Left lung (tissue), 10 donors: ENCODE results near the gene TCFL5. TPM values are rescaled to one million over a fixed set of nuclear protein-coding genes. Genes with fewer than 3 reads are reported as not detected.
"Not testable (repeated sequence)": the region's sequence is repeated elsewhere in the genome, so short reads cannot be mapped to it uniquely, and the experiment has no call there.

Experiments used
- ATAC-seq: fragments of 200-7000 bp; cut with Tn5 transposase; one replicate; pipeline ENCODE4 v1.9.1; 2020; ENCODE audit warnings: moderate library complexity
- DNase-seq, 4 donors: peaks; one replicate each; pipeline ENCODE4 v3.0.0-alpha.2; 2013 to 2020
- H3K27ac ChIP-seq, 2 donors: fragments of 200-600 bp; sonication (generic) in 1 of 2; one replicate each; pipeline versions ENCODE4 v1.5.0 to v1.8.0; 2020 to 2021
- H3K27me3 ChIP-seq, 2 donors: fragments of 200-600 bp; sonication (generic) in 1 of 2; one replicate each; pipeline versions ENCODE4 v1.5.0 to v1.8.0; 2020 to 2021
- H3K36me3 ChIP-seq, 2 donors: fragments of 200-600 bp; sonication (generic) in 1 of 2; one replicate each; pipeline versions ENCODE4 v1.5.0 to v1.8.0; 2020 to 2021
- H3K4me1 ChIP-seq, 2 donors: fragments of 200-600 bp; one replicate each; pipeline ENCODE4 v1.8.0; 2021
- H3K4me3 ChIP-seq, 2 donors: fragments of 200-600 bp; sonication (generic) in 1 of 2; one replicate each; pipeline versions ENCODE4 v1.5.0 to v1.8.0; 2020 to 2021; ENCODE audit warnings: mild to moderate bottlenecking in 1 of 2
- H3K9me3 ChIP-seq, 2 donors: fragments of 200-600 bp; sonication (generic) in 1 of 2; one replicate each; pipeline versions ENCODE4 v1.5.0 to v1.8.0; 2020 to 2021
- intact Hi-C, 2 donors: fragments of 100-400 bp; cut with DNase I; formaldehyde crosslinking; loops; one replicate each; pipeline versions ENCODE4 v1.11.2 to v1.14.2; 2022
- polyA plus RNA-seq, 6 donors: library from polyadenylated mRNA; unstranded; fragments of 120-200 nt; gene quantifications; one replicate each; pipeline ENCODE4 v1.2.1, GENCODE V29; 2013; ENCODE audit not compliant: insufficient read length in 6 of 6
- total RNA-seq, 2 donors: library from RNA; stranded (reverse); fragmentation: NEBNext Ultra II Directional; extraction: Animal tissue kit (Norgen Biotek cat#: 25700); gene quantifications; one replicate each; pipeline ENCODE4 v1.2.1, GENCODE V29; 2021
- TF ChIP-seq, protein P1 (sequence below), 2 donors: fragments of 200-600 bp; sonication (generic) in 1 of 2; IDR thresholded peaks; one replicate each; pipeline versions ENCODE4 v1.5.0 to v1.8.0; 2021; ENCODE audit warnings: antibody characterized with exemption in 2 of 2
- donor health status: DM: no; HTN: yes; CAD: no.
- donor health status: DM: no; HTN: no; CAD: no.

The TCFL5 gene
- total and polyA plus RNA-seq, 8 donors, result 7.4 to 13.7 (median 10.9) TPM

- ATAC-seq, result no peak
- DNase-seq, result no peak
- no peaks in the 10 kb centered on the region for H3K9me3 ChIP-seq
- TF ChIP-seq, protein P1, sequence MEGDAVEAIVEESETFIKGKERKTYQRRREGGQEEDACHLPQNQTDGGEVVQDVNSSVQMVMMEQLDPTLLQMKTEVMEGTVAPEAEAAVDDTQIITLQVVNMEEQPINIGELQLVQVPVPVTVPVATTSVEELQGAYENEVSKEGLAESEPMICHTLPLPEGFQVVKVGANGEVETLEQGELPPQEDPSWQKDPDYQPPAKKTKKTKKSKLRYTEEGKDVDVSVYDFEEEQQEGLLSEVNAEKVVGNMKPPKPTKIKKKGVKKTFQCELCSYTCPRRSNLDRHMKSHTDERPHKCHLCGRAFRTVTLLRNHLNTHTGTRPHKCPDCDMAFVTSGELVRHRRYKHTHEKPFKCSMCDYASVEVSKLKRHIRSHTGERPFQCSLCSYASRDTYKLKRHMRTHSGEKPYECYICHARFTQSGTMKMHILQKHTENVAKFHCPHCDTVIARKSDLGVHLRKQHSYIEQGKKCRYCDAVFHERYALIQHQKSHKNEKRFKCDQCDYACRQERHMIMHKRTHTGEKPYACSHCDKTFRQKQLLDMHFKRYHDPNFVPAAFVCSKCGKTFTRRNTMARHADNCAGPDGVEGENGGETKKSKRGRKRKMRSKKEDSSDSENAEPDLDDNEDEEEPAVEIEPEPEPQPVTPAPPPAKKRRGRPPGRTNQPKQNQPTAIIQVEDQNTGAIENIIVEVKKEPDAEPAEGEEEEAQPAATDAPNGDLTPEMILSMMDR (IDR thresholded peaks at IDR 0.05), result no peak
- H3K4me3 ChIP-seq, result no peak overlapping the region
- no peak overlapping the region for H3K27ac ChIP-seq
- H3K27me3 ChIP-seq, result no peaks in the 10 kb centered on the region
- intact Hi-C loops, result no loop called here
- peaks cover 0 to 33% of the 10 kb centered on the region in 2 donors for H3K36me3 ChIP-seq
- no peaks in the 10 kb centered on the region for H3K4me1 ChIP-seq
These were observed 11.2 kb downstream of the TCFL5 start for GRCh38 chr20:62850333-62850974.

DNA sequence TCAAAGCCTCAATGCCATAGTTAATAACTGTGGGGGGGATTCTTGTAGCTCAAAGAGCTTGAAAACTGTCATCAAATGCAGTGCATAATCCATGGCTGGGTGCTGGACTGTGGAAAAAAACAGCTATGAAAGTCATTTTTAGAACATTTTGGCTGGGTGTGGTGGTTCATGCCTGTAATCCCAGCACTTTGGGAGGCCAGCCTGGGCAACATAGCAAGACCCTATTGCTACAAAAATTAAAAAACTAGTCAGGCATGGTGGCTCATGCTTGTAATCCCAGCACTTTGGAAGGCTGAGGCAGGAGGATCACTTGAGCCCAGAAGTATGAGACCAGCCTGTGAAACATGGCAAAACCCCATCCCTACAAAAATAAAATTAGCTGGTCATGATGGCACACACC, 12.2 kb downstream of the TCFL5 start:
- intact Hi-C loops, result no loop called here
- ATAC-seq, result no peak
- H3K27ac ChIP-seq, result no peak overlapping the region

GRCh38 chr20:62848917-62849316, 12.7 kb downstream of the TCFL5 start:
- H3K4me3 ChIP-seq, DNase-seq, intact Hi-C loops, H3K4me1 ChIP-seq, ATAC-seq, H3K27ac ChIP-seq, H3K27me3 ChIP-seq, H3K9me3 ChIP-seq: not testable (repeated sequence)
- peaks cover 0 to 26% of the 10 kb centered on the region in 2 donors for H3K36me3 ChIP-seq

More for the DNA sequence above, 12.2 kb downstream of the TCFL5 start:
- no peaks in the 10 kb centered on the region for H3K4me1 ChIP-seq
- H3K27me3 ChIP-seq, result no peaks in the 10 kb centered on the region
- no peak overlapping the region for H3K4me3 ChIP-seq
- DNase-seq, result no peak
- no peaks in the 10 kb centered on the region for H3K9me3 ChIP-seq
- H3K36me3 ChIP-seq, result peaks cover 0 to 31% of the 10 kb centered on the region in 2 donors
- TF ChIP-seq, protein P1 (IDR thresholded peaks at IDR 0.05), result no peak

DNA sequence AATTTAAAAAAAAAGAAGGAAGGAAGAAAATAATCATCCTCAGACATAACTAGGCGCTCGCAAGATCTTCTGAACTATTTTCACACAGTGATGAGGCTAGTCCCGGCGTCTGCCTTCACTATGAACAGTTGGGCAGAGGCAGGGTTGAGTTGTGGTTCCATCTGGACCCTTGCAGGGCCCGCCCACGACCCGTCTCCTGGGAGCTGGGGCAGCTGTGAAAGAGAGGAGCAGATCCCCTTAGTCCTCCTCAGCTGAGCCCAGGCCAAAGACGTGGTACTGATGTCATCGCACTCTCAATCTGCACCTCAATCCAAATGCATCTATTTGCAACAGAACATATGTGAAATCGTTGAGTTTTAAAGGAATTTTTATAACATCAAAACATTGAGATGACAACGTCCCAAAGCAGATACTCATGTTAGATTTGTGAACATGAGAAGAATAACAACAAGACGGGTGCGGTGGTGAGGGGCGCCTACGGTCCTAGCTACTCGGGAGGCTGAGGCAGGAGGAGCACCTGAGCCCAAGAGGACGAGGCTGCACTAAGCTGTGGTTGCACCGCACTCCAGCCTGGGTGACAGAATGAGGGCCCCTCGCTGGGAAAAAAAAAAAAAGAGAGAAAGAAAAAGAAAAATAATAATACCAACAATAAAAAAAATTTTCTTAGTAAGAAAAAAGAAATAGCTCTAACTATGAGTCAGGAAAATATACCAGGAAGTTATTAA, 15.3 kb downstream of the TCFL5 start:
- no peak overlapping the region for H3K4me3 ChIP-seq
- H3K27me3 ChIP-seq, result no peaks in the 10 kb centered on the region
- DNase-seq, result no peak
- no peak overlapping the region for H3K27ac ChIP-seq
- no peak for ATAC-seq
- TF ChIP-seq, protein P1 (IDR thresholded peaks at IDR 0.05), result no peak
- no peaks in the 10 kb centered on the region for H3K4me1 ChIP-seq
- intact Hi-C loops, result no loop called here
- no peaks in the 10 kb centered on the region for H3K9me3 ChIP-seq
- H3K36me3 ChIP-seq, result peaks cover 0 to 9% of the 10 kb centered on the region in 2 donors

GRCh38 chr20:62845416-62846160, 16.0 kb downstream of the TCFL5 start:
- Histone ChIP-seq H3K27ac (no peak overlapping the region), H3K4me3 (no peak overlapping the region), H3K9me3 (no peaks in the 10 kb centered on the region), H3K4me1 (no peaks in the 10 kb centered on the region), H3K36me3 (peaks cover 0 to 9% of the 10 kb centered on the region in 2 donors), H3K27me3 (no peaks in the 10 kb centered on the region)
- ATAC-seq (no peak), DNase-seq (no peak)
- intact Hi-C loops, result no loop called here
- TF ChIP-seq, protein P1 (IDR thresholded peaks at IDR 0.05), result no peak
